Fibroblast of peridontal ligament (primary cell): ENCODE measurements around the gene CACTIN.
"Not testable (repeated sequence)": the region's sequence is repeated elsewhere in the genome, so short reads cannot be mapped to it uniquely, and the experiment has no call there.

Experiments
- DNase-seq: peaks from one replicate; pipeline ENCODE4 v3.0.0-alpha.2; 2010; ENCODE audit errors: extremely low read depth

The CACTIN gene

GRCh38 chr19:3628766-3629165 is 2.2 kb upstream of the CACTIN start:
- DNase-seq, result not testable (repeated sequence)

DNA sequence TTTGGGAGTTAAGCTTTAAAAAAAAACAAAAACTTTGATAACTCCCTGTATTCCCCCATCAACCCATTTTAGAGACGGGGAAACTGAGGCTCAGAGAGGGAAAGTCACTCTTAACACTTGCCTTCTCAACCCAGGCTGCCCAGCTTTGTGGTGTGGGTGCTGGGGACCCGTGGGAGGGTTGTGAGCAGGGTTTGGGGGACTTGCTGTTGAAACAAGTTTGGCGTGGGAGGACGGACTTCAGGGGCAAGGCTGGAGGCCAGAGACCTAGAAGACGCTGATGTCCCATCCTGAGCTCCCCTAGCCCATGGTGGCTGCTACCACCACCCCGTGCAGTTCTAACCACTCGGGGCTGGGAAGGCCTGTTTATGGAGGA is 747 bp upstream of the CACTIN start:
- DNase-seq, result no peak

DNA sequence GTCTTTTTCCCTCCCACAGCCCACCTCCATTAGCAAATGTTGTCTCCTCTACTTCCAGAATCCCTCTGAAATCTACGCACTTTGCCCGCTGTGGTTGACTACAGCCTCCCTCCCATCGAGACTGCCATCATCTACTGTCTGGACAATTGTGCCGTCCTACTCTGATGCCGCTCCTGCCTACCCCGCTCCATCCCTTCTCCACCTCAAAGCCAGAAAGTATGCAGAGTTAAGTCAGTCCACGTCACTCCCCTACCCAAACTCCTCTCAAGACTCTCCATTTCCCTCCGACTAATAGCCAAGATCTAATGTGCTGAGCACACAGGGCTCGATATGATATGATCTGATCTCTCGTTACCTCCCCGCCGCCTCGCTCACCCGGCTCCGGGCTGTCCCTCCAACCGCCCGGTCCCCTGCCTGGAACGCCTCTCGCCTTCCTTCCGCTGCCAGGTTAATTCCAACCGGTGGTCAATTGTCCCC is 556 bp downstream of the CACTIN start:
- peak; percentile 3 for DNase-seq

GRCh38 chr19:3623716-3624115 is 2.9 kb downstream of the CACTIN start:
- DNase-seq, result no peak

DNA sequence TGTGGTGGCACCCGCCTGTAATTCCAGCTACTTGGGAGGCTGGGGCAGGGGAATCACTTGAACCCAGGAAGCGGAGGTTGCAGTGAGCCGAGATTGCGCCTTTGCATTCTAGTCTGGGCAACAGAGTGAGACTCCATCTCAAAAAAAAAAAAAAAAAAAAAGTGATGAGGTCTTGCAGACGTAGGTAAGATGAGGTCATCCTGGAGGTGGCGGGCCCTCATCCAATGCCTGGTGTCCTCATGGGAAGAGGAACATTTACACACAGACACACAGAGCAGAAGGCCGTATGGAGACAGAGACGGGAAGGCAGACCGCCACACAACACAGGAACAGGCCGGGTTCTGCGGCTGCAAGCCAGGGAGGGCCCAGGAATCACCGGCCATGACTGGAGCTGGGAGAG is 4.4 kb downstream of the CACTIN start:
- no peak for DNase-seq

GRCh38 chr19:3621689-3622088 is 4.9 kb downstream of the CACTIN start:
- no peak for DNase-seq

DNA sequence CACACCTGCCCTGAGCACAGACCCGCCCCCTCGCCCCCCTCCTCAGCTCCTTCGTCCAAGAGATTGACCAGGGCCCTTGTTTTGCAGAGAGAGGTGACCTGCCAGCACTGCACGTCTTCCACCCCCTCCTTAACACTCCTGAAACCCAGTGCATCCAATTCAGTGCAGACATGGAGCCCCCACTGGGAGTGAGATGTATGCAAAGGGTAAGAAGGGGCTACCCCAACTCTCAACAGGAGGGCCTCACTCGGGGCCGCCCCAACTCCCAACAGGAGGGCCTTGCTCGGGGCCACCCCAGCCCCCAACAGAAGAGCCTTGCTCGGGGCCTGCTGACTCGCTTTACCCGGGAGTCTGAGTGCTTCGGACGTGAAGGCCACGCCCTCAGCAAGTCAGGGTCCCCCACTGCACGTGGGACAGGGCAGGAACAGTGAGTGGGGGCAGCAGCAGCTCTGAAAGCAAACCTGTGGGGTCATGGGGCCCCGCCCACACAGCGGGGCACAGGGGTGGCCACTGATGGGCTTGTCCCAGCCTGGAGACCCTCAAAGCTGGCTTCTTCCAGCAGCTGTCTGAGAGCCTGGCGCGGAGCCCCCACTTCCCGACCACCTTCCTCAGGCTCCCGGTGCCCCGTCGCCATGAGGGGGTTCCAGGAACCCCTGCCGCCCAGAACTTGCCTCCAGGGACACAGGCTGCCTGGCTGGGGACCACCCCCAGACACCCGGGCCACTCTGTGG is 5.6 kb downstream of the CACTIN start:
- no peak for DNase-seq

GRCh38 chr19:3620145-3620816 is 6.3 kb downstream of the CACTIN start:
- no peak for DNase-seq

GRCh38 chr19:3619631-3620012 is 7.0 kb downstream of the CACTIN start:
- no peak for DNase-seq

- DNase-seq, result no peak
Measured at GRCh38 chr19:3618811-3619630, 7.6 kb downstream of the CACTIN start.

GRCh38 chr19:3618144-3618810 is 8.3 kb downstream of the CACTIN start:
- peak; percentile 49 for DNase-seq

GRCh38 chr19:3617463-3617862 is 9.1 kb downstream of the CACTIN start:
- no peak for DNase-seq

GRCh38 chr19:3615524-3616135 is 11.0 kb downstream of the CACTIN start:
- DNase-seq, result no peak

GRCh38 chr19:3614858-3615505 is 11.6 kb downstream of the CACTIN start:
- DNase-seq, result no peak

DNA sequence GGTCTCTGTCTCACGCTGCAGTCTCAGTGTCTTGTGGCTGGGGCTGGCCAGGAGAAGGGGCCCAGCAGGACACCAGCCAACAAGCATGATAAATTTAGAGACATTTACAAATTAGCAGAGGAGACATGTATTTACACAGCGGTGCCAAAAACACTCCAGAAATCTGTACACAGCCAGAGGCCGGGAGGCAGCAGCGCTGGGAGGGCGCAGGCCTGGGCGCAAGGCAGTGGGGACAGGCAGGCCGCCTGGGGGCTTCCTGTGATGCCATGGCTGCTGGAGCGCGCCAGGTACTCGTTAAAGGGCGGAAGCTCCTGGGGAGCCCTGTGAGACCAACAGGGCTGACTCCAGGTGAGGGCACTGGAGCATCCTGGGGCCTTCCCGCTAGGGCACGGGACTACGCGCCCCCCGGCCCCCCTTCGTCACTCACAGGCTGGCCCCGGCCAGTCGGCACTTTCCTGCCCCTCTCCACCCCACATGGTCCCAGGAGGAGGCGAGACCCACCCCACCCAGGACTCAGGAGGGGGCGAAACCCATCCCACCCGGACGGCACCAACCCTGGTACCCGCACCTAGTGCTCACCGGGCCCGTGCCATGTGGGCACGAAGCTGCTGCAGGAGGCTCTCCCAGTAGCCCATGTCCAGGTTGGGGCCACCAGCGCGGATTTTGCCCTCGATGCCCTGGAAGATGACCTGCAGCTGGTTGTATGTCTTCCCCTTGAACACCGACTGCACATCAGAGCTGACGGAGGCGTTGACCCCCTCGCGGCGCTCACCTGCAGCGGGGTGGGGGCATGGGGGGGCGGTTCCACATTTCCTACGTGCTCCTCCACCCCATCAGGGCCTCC is 12.6 kb downstream of the CACTIN start:
- DNase-seq, result no peak

- DNase-seq, result no peak
Measured at GRCh38 chr19:3612901-3613741, 13.5 kb downstream of the CACTIN start.

GRCh38 chr19:3612330-3612729 is 14.3 kb downstream of the CACTIN start:
- no peak for DNase-seq

DNA sequence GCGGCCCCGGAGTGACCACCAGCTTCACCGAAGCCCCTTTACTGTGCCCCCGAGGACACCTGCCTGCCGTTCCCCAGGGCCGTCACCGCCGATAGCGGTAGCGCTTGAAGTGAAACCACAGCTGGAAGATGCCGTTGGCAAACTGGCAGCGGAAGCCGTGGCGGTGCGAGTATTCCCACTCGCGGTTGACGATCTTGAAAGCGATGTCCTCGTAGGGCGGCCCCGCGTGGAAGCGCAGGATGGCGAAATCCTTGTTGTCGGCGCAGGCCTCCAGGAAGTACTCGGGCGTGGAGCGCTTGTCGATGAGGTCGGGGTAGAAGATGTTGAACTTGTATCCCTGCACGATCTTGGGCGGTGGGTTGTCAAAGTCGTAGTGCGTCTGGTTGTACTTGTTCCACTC is 14.7 kb downstream of the CACTIN start:
- no peak for DNase-seq
